Upper lobe of left lung (tissue), 4 donors: ENCODE data around the gene SGTA.

Source experiments
- EP300 ChIP-seq, 4 donors: sonication (generic); formaldehyde crosslinking; IDR thresholded peaks; one replicate each; pipeline ENCODE4 v1.5.1; 2017; ENCODE audit warnings: antibody characterized with exemption in 4 of 4, control low read depth in 2 of 4
- POLR2A ChIP-seq, 4 donors: fragments of 450-650 bp; IDR thresholded peaks; one replicate each; pipeline ENCODE4 v1.5.1; 2016 to 2017; ENCODE audit warnings: antibody characterized with exemption in 4 of 4, mild to moderate bottlenecking in 2 of 4
- POLR2AphosphoS5 ChIP-seq, 2 donors: sonication (generic); formaldehyde crosslinking; IDR thresholded peaks; one replicate each; pipeline ENCODE4 v1.5.1; 2017; ENCODE audit warnings: antibody characterized with exemption in 2 of 2
- TF ChIP-seq, protein P1 (sequence below), 6 experiments: fragments of 450-650 bp in 4 of 6; fragments of 200-600 bp in 2 of 6; sonication (generic) in 2 of 6; IDR thresholded peaks; one replicate each; pipeline ENCODE4 v1.5.1; 2016 to 2019; ENCODE audit warnings: antibody characterized with exemption in 6 of 6

DNA sequence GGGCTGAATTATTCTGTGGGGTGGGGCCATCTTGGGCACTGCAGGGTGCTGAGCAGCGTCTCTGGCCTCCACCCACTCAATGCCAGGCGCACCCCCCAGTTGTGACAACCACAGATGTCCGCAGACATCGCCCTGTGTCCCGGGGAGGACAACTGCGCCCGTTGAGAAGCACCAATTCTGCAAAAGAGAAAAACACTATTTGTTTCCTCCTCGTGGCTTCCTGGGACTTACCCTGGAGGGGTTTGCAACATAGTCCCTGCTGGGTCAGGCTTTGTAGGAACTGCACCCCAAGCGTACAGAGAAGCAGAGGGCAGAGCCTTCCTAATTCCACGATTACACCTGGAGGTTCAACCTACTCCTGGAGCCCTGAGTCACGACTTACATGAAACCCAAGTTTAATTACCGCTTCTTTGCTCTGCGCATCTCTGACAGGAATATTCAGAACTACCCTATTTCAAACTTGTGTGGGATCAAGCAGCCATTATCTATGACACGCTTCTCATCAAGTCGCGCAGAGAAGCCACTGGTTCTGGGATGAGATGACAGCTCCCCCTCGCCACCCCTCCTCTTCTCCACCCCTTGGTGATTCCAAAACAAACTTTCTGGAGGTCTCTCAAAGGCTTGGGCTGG lies 32.1 kb downstream of the SGTA start:
- TF ChIP-seq, protein P1, sequence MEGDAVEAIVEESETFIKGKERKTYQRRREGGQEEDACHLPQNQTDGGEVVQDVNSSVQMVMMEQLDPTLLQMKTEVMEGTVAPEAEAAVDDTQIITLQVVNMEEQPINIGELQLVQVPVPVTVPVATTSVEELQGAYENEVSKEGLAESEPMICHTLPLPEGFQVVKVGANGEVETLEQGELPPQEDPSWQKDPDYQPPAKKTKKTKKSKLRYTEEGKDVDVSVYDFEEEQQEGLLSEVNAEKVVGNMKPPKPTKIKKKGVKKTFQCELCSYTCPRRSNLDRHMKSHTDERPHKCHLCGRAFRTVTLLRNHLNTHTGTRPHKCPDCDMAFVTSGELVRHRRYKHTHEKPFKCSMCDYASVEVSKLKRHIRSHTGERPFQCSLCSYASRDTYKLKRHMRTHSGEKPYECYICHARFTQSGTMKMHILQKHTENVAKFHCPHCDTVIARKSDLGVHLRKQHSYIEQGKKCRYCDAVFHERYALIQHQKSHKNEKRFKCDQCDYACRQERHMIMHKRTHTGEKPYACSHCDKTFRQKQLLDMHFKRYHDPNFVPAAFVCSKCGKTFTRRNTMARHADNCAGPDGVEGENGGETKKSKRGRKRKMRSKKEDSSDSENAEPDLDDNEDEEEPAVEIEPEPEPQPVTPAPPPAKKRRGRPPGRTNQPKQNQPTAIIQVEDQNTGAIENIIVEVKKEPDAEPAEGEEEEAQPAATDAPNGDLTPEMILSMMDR (IDR thresholded peaks at IDR 0.05): no peak
- TF ChIP-seq POLR2AphosphoS5 (IDR thresholded peaks at IDR 0.05): no peak
- TF ChIP-seq POLR2A (IDR thresholded peaks at IDR 0.05): no peak
- no peak for TF ChIP-seq EP300 (IDR thresholded peaks at IDR 0.05)
